H1 (cell line): ENCODE measurements around the gene MAPK11. TPM values are rescaled to one million over a fixed set of nuclear protein-coding genes. Genes with fewer than 3 reads are reported as not detected.

Source experiments
- CTCF ChIA-PET: fragments of 300-600 bp; sonication (Branson Sonifier 250); formaldehyde crosslinking; loops from one replicate; lab custom pipeline; 2021; ENCODE audit not compliant: partially characterized antibody; lab: Charles Lee
- POLR2A ChIA-PET: fragments of 300-600 bp; sonication (Branson Sonifier 250); formaldehyde crosslinking; loops from one replicate; lab custom pipeline; 2021; ENCODE audit warnings: inconsistent platforms; ENCODE audit not compliant: partially characterized antibody; lab: Charles Lee
- DNase-seq, 2 experiments: peaks; one replicate each; pipeline versions ENCODE4 v3.0.0 to v3.0.0-alpha.2; 2010 to 2022; ENCODE audit warnings: low spot score in 2 of 2, low read depth in 1 of 2, mixed read lengths in 1 of 2
- FAIRE-seq: peaks from 2 replicates; lab custom pipeline; 2011; peaks lifted over from hg19 to GRCh38; lab: Jason Lieb, UNC
- H2AFZ ChIP-seq: 2 replicates; pipeline ENCODE4 v1.8.1; 2012; ENCODE audit warnings: low read length, inconsistent platforms
- H2AK5ac ChIP-seq: 2 replicates; pipeline ENCODE4 v1.6.1; 2013; ENCODE audit warnings: low read depth, low read length
- H2BK120ac ChIP-seq: replicated peaks from 2 replicates; pipeline ENCODE3; 2013; ENCODE audit warnings: low read depth, low read length, inconsistent platforms
- H2BK12ac ChIP-seq: 2 replicates; pipeline ENCODE4 v1.6.1; 2013; ENCODE audit warnings: low read depth, low read length
- H2BK15ac ChIP-seq: 2 replicates; pipeline ENCODE4 v1.6.1; 2013; ENCODE audit warnings: low read length
- H2BK20ac ChIP-seq: 2 replicates; pipeline ENCODE4 v1.6.1; 2013; ENCODE audit warnings: low read length
- H2BK5ac ChIP-seq: 2 replicates; pipeline ENCODE4 v1.6.1; 2013; ENCODE audit warnings: low read depth, low read length
- H3K14ac ChIP-seq: 2 replicates; pipeline ENCODE4 v1.6.1; 2013; ENCODE audit warnings: inconsistent platforms; ENCODE audit not compliant: insufficient read length
- H3K18ac ChIP-seq: 2 replicates; pipeline ENCODE4 v1.6.1; 2013; ENCODE audit warnings: low read length; ENCODE audit errors: extremely low read depth
- H3K23ac ChIP-seq: 2 replicates; pipeline ENCODE4 v1.6.1; 2013; ENCODE audit warnings: inconsistent platforms; ENCODE audit not compliant: insufficient read length
- H3K23me2 ChIP-seq: 2 replicates; pipeline ENCODE4 v1.6.1; 2013; ENCODE audit warnings: low read depth, low read length
- H3K27ac ChIP-seq: 2 replicates; pipeline ENCODE4 v1.6.1; 2011; ENCODE audit warnings: low read depth, low read length, inconsistent platforms
- H3K27me3 ChIP-seq, 4 experiments: replicated peaks in 1 of 4; 1 replicate in 1 of 4; 2 replicates in 3 of 4; pipeline versions ENCODE4 v1.6.1 to v1.8.1; 2011 to 2013; ENCODE audit warnings: low read length in 3 of 4, mild to moderate bottlenecking in 3 of 4, inconsistent platforms in 2 of 4, mixed read lengths in 2 of 4, moderate library complexity in 1 of 4; ENCODE audit not compliant: control insufficient read depth in 3 of 4, insufficient read depth in 3 of 4; ENCODE audit errors: extremely low read depth in 1 of 4
- H3K36me3 ChIP-seq, 4 experiments: 2 replicates each; pipeline versions ENCODE4 v1.6.1 to v1.8.1; 2011 to 2013; ENCODE audit warnings: mild to moderate bottlenecking in 4 of 4, low read length in 3 of 4, moderate library complexity in 2 of 4, control low read depth in 1 of 4, inconsistent platforms in 1 of 4; ENCODE audit not compliant: insufficient read depth in 4 of 4, control insufficient read depth in 2 of 4
- H3K4ac ChIP-seq: replicated peaks from 2 replicates; pipeline ENCODE3; 2013; ENCODE audit warnings: low read length, low read depth, mixed read lengths, inconsistent platforms; ENCODE audit not compliant: insufficient read length
- H3K4me1 ChIP-seq, 4 experiments: replicated peaks in 1 of 4; 1 replicate in 1 of 4; 2 replicates in 3 of 4; pipeline versions ENCODE4 v1.6.1 to v1.8.1; 2011 to 2013; ENCODE audit warnings: low read length in 3 of 4, inconsistent platforms in 2 of 4, mixed read lengths in 1 of 4; ENCODE audit not compliant: insufficient read depth in 4 of 4, control insufficient read depth in 3 of 4
- H3K4me2 ChIP-seq, 2 experiments: 2 replicates each; pipeline versions ENCODE4 v1.6.1 to v1.8.1; 2011 to 2013; ENCODE audit warnings: low read depth in 2 of 2, low read length in 2 of 2, control low read depth in 1 of 2, inconsistent platforms in 1 of 2, mild to moderate bottlenecking in 1 of 2; ENCODE audit not compliant: insufficient read depth in 1 of 2
- H3K4me3 ChIP-seq, 4 experiments: fragments of 200-600, 300-600 bp in 1 of 4; sonication (generic), shearing (Covaris generic), sonication (Bioruptor Twin) in 1 of 4; 2 replicates each; pipeline versions ENCODE4 v1.5.1 to v1.8.1; 2011 to 2016; ENCODE audit warnings: low read length in 4 of 4, low read depth in 3 of 4, control low read depth in 2 of 4, inconsistent platforms in 2 of 4, mild to moderate bottlenecking in 2 of 4, mixed read lengths in 1 of 4, moderate library complexity in 1 of 4; ENCODE audit not compliant: insufficient read depth in 2 of 4; ENCODE audit errors: extremely low read depth in 1 of 4
- H3K56ac ChIP-seq: replicated peaks from 2 replicates; pipeline ENCODE3; 2013; ENCODE audit warnings: low read depth, mild to moderate bottlenecking, mixed read lengths, low read length, inconsistent platforms; ENCODE audit not compliant: insufficient read length
- H3K79me1 ChIP-seq: 2 replicates; pipeline ENCODE4 v1.6.1; 2013; ENCODE audit warnings: low read depth, low read length, control low read depth
- H3K79me2 ChIP-seq, 2 experiments: 2 replicates each; pipeline versions ENCODE4 v1.6.1 to v1.8.1; 2012 to 2013; ENCODE audit warnings: low read length in 2 of 2, mild to moderate bottlenecking in 2 of 2, inconsistent platforms in 1 of 2; ENCODE audit not compliant: insufficient read depth in 2 of 2, control insufficient read depth in 1 of 2
- H3K9ac ChIP-seq, 4 experiments: replicated peaks in 1 of 4; 1 replicate in 1 of 4; 2 replicates in 3 of 4; pipeline versions ENCODE4 v1.6.1 to v1.8.1; 2011 to 2013; ENCODE audit warnings: low read depth in 3 of 4, low read length in 3 of 4, control low read depth in 2 of 4, mild to moderate bottlenecking in 2 of 4, moderate library complexity in 2 of 4, inconsistent platforms in 1 of 4; ENCODE audit errors: extremely low read depth in 1 of 4
- H3K9me3 ChIP-seq, 2 experiments: 2 replicates each; pipeline versions ENCODE4 v1.6.1 to v1.8.1; 2012 to 2013; ENCODE audit warnings: mild to moderate bottlenecking in 2 of 2, moderate library complexity in 2 of 2, control low read depth in 1 of 2, inconsistent platforms in 1 of 2, low read depth in 1 of 2, low read length in 1 of 2, mixed read lengths in 1 of 2; ENCODE audit not compliant: insufficient read depth in 2 of 2
- H4K20me1 ChIP-seq, 2 experiments: replicated peaks in 1 of 2; 2 replicates each; pipeline versions ENCODE3 to v1.8.1; 2011 to 2013; ENCODE audit warnings: inconsistent platforms in 2 of 2, low read length in 2 of 2, mild to moderate bottlenecking in 1 of 2; ENCODE audit not compliant: insufficient read depth in 2 of 2, control insufficient read depth in 1 of 2
- H4K5ac ChIP-seq: 2 replicates; pipeline ENCODE4 v1.6.1; 2013; ENCODE audit warnings: low read length, low read depth, mixed read lengths, inconsistent platforms; ENCODE audit not compliant: insufficient read length
- H4K8ac ChIP-seq: 2 replicates; pipeline ENCODE4 v1.8.0; 2013; ENCODE audit warnings: mild to moderate bottlenecking, moderate library complexity, low read length, inconsistent platforms; ENCODE audit not compliant: insufficient read depth; ENCODE audit errors: extremely low read depth
- H4K91ac ChIP-seq: replicated peaks from 2 replicates; pipeline ENCODE3; 2013; ENCODE audit warnings: low read length, mixed read lengths, inconsistent platforms; ENCODE audit not compliant: insufficient read length
- BACH1 ChIP-seq: IDR thresholded peaks from 2 replicates; pipeline ENCODE4 v1.6.1; 2012; ENCODE audit warnings: low read length, improper control_type of control experiment
- CBX8 ChIP-seq: fragments of 300-800, 300-1000 bp; sonication (generic); IDR thresholded peaks from 2 replicates; pipeline ENCODE4 v1.7.1; 2016; ENCODE audit warnings: low read depth, low read length, borderline replicate concordance
- CTCF ChIP-seq, 3 experiments: IDR thresholded peaks; 1 replicate in 2 of 3; 2 replicates in 1 of 3; pipeline versions ENCODE4 v1.5.1 to v1.6.1; 2011; ENCODE audit warnings: low read length in 3 of 3, mild to moderate bottlenecking in 3 of 3, inconsistent platforms in 2 of 3, low read depth in 1 of 3, moderate library complexity in 1 of 3; ENCODE audit not compliant: insufficient read depth in 1 of 3; ENCODE audit errors: control extremely low read depth in 1 of 3
- GABPA ChIP-seq: IDR thresholded peaks from 2 replicates; pipeline ENCODE4 v1.6.1; 2011; ENCODE audit warnings: mild to moderate bottlenecking, low read length, moderate library complexity, borderline replicate concordance; ENCODE audit not compliant: insufficient read depth
- JUND ChIP-seq: IDR thresholded peaks from 2 replicates; pipeline ENCODE4 v1.6.1; 2011; ENCODE audit warnings: mild to moderate bottlenecking, improper control_type of control experiment, low read length
- KDM1A ChIP-seq: fragments of 200-600, 300-600 bp; sonication (generic); IDR thresholded peaks from 2 replicates; pipeline ENCODE4 v1.7.1; 2016; ENCODE audit warnings: mild to moderate bottlenecking, low read length, borderline replicate concordance
- POLR2A ChIP-seq, 2 experiments: IDR thresholded peaks; 1 replicate in 1 of 2; 2 replicates in 1 of 2; pipeline ENCODE4 v1.6.1; 2011; ENCODE audit warnings: low read depth in 2 of 2, low read length in 2 of 2, mild to moderate bottlenecking in 2 of 2; ENCODE audit errors: control extremely low read depth in 1 of 2
- SAP30 ChIP-seq: fragments of 300-600 bp; sonication (generic); IDR thresholded peaks from 2 replicates; pipeline ENCODE4 v1.7.1; 2012; ENCODE audit warnings: low read length, moderate library complexity, mild to moderate bottlenecking, inconsistent platforms; ENCODE audit not compliant: insufficient read depth, insufficient replicate concordance
- SUZ12 ChIP-seq: fragments of 200-600 bp; sonication (generic); IDR thresholded peaks from 2 replicates; pipeline ENCODE4 v1.6.1; 2012; ENCODE audit warnings: mild to moderate bottlenecking, inconsistent platforms, low read length, moderate library complexity, mixed read lengths
- WGBS, 2 experiments: shearing (Covaris generic) in 1 of 2; methylation state at CpG; one replicate each; pipeline versions ENCODE4 v1.1.6 to v1.1.7; 2013 to 2015; ENCODE audit warnings: low lambda C conversion rate in 2 of 2, mixed read lengths in 2 of 2, inconsistent platforms in 1 of 2, low coverage in 1 of 2, missing lambda C conversion rate in 1 of 2; ENCODE audit not compliant: insufficient replicate concordance in 2 of 2, insufficient coverage in 1 of 2, insufficient read length in 1 of 2; ENCODE audit errors: extremely low coverage in 1 of 2, missing lambda C conversion rate in 1 of 2; 5-methylcytosine and 5-hydroxymethylcytosine counted together
- polyA plus RNA-seq, 7 experiments: library from polyadenylated mRNA; depleted of rRNA in 3 of 7; stranded (reverse) in 5 of 7; unstranded in 2 of 7; fragments of >200 nt in 5 of 7; fragments of 200-250 nt in 2 of 7; gene quantifications; 1 replicate in 5 of 7; 2 replicates in 1 of 7; 4 replicates in 1 of 7; pipeline versions ENCODE4 v1.2.1 to v1.2.3, GENCODE V29; 2011 to 2013; ENCODE audit warnings: missing spikeins in 2 of 7, mixed read lengths in 2 of 7
- total RNA-seq: library from RNA; stranded (reverse); fragmentation: NEBNext Ultra II Directional; extraction: Animal tissue kit (Norgen Biotek cat#: 25700); gene quantifications from 2 replicates; pipeline ENCODE4 v1.2.1, GENCODE V29; 2021

The MAPK11 gene
- total and polyA plus RNA-seq, 2 of the 8 experiments (the other 6 are each of a cell fraction or from before 2014, with no cell fraction given), result 0.70 to 1.5 TPM

GRCh38 chr22:50315289-50316113 is 45.3 kb upstream of the MAPK11 start:
- no peak overlapping the region for H2BK20ac ChIP-seq
- peaks cover 0 to 10% (median 4%) of the 10 kb centered on the region in 4 experiments; a peak in 3 of 7 replicates for H3K4me1 ChIP-seq
- ChIA-PET POLR2A (interaction anchor here (1.2 to 2.3 kb wide), 2 partner anchors 13 to 22 kb away, joined by 3 to 6 read pairs; no protein-coding TSS in a partner anchor), CTCF (interaction anchor here (0.8 to 2.5 kb wide), 7 partner anchors 12 to 44 kb away, joined by 3 to 7 read pairs (median 3); no protein-coding TSS in a partner anchor)
- no peaks in the 10 kb centered on the region; the same call in 1 of the 2 replicates for H3K23me2 ChIP-seq
- no peak overlapping the region for H3K27ac ChIP-seq
- no peaks in the 10 kb centered on the region for H3K9me3 ChIP-seq
- no peaks in the 10 kb centered on the region for H3K79me1 ChIP-seq
- no peak overlapping the region; the same call in 1 of the 2 replicates for H2BK12ac ChIP-seq
- no peak overlapping the region for H3K56ac ChIP-seq
- H4K8ac ChIP-seq, result peak overlapping the region; percentile 4; the same call in 1 of the 2 replicates
- 0 out of 2 replicates have a peak overlapping the region, but pooled peaks have one; percentile 97 for H2BK15ac ChIP-seq
- no peak overlapping the region for H2BK120ac ChIP-seq
- peak overlapping the region; percentile 65; the same call in 1 of the 2 replicates for H2AK5ac ChIP-seq
- no peak for DNase-seq
- H3K9ac ChIP-seq, result no peak overlapping the region
- no peak overlapping the region for H3K4me3 ChIP-seq
- H4K5ac ChIP-seq, result no peak overlapping the region
- H2AFZ ChIP-seq, result no peak overlapping the region
- H4K20me1 ChIP-seq, result no peaks in the 10 kb centered on the region
- no peak overlapping the region for H4K91ac ChIP-seq
- no peaks in the 10 kb centered on the region for H3K36me3 ChIP-seq
- no peak overlapping the region for H3K23ac ChIP-seq
- WGBS, 2 experiments, result 95% methylated on average over 18 of the region's 18 CpGs; no CpG with 5 or more reads in 1 of the 2 experiments
- H3K14ac ChIP-seq, result no peak overlapping the region
- no peaks in the 10 kb centered on the region; a peak in 1 of 7 replicates for H3K27me3 ChIP-seq
- H3K18ac ChIP-seq, result no peak overlapping the region
- no peak overlapping the region for H3K4ac ChIP-seq
- no peak overlapping the region; the same call in 1 of the 2 replicates for H2BK5ac ChIP-seq
- FAIRE-seq, result no peak
- no peak overlapping the region for H3K4me2 ChIP-seq
- no peaks in the 10 kb centered on the region for H3K79me2 ChIP-seq
- TF ChIP-seq KDM1A, result no peak
- no peak for TF ChIP-seq CTCF (IDR thresholded peaks at IDR 0.05; ENCODE audit: control extremely low read depth in 1 of 3, insufficient read depth in 1 of 3, low read depth in 1 of 3, low read length in 3 of 3)
- no peak for TF ChIP-seq POLR2A (IDR thresholded peaks at IDR 0.05; ENCODE audit: control extremely low read depth in 1 of 2, low read depth in 2 of 2, low read length in 2 of 2)
- no peak for TF ChIP-seq JUND
- no peak for TF ChIP-seq SAP30
- TF ChIP-seq BACH1, result no peak
- TF ChIP-seq GABPA, result no peak
- TF ChIP-seq SUZ12, result no peak
- no peak for TF ChIP-seq CBX8
